IgD-negative memory B cell (primary cell): ENCODE results near the gene RUNX2. TPM values are rescaled to one million over a fixed set of nuclear protein-coding genes. Genes with fewer than 3 reads are reported as not detected.
"Not testable (repeated sequence)": the region's sequence is repeated elsewhere in the genome, so short reads cannot be mapped to it uniquely, and the experiment has no call there.

Experiments
- H3K27ac Mint-ChIP-seq, 3 donors: one replicate each; pipeline ENCODE4 v1.8.0; 2020 to 2022; ENCODE audit warnings: mild to moderate bottlenecking in 3 of 3, mixed read lengths in 3 of 3, moderate library complexity in 1 of 3
- H3K27me3 Mint-ChIP-seq: one replicate; pipeline ENCODE4 v1.8.0; 2021; ENCODE audit warnings: mixed read lengths
- H3K36me3 Mint-ChIP-seq: one replicate; pipeline ENCODE4 v1.8.0; 2020; ENCODE audit warnings: mild to moderate bottlenecking, mixed read lengths
- H3K4me1 Mint-ChIP-seq, 3 donors: one replicate each; pipeline ENCODE4 v1.8.0; 2020 to 2022; ENCODE audit warnings: mixed read lengths in 3 of 3, mild to moderate bottlenecking in 1 of 3
- H3K4me3 Mint-ChIP-seq, 4 donors: one replicate each; pipeline ENCODE4 v1.8.0; 2020 to 2022; ENCODE audit warnings: mild to moderate bottlenecking in 4 of 4, mixed read lengths in 4 of 4, moderate library complexity in 3 of 4
- H3K9me3 Mint-ChIP-seq, 3 donors: one replicate each; pipeline ENCODE4 v1.8.0; 2020 to 2021; ENCODE audit warnings: mixed read lengths in 3 of 3, mild to moderate bottlenecking in 1 of 3
- polyA plus RNA-seq: library from polyadenylated mRNA; unstranded; fragments of 300-500 nt; fragmentation: Illumina TruSeq; gene quantifications from one replicate; pipeline ENCODE4 v1.2.3, GENCODE V29; 2021

Gene RUNX2
- polyA plus RNA-seq, 1 donor from 2014 or later: 2.9 TPM

- no peaks in the 10 kb centered on the region for H3K36me3 Mint-ChIP-seq
- peaks cover 11 to 17% (median 14%) of the 10 kb centered on the region in 3 donors for H3K4me1 Mint-ChIP-seq
- no peak overlapping the region for H3K27ac Mint-ChIP-seq
- no peak overlapping the region for H3K4me3 Mint-ChIP-seq
- H3K9me3 Mint-ChIP-seq: no peaks in the 10 kb centered on the region
- H3K27me3 Mint-ChIP-seq: peaks cover 15% of the 10 kb centered on the region
Measured at GRCh38 chr6:45554591-45554990, 226.5 kb downstream of the RUNX2 start.

GRCh38 chr6:45555981-45556771 lies 228.0 kb downstream of the RUNX2 start:
- Mint-ChIP-seq H3K36me3 (no peaks in the 10 kb centered on the region), H3K27me3 (peaks cover 15% of the 10 kb centered on the region), H3K27ac (no peak overlapping the region), H3K4me1 (peaks cover 11 to 19% (median 14%) of the 10 kb centered on the region in 3 donors), H3K9me3 (no peaks in the 10 kb centered on the region), H3K4me3 (peak overlapping the region in 1 of 4 donors; percentile 47)

GRCh38 chr6:45556828-45557227 lies 228.7 kb downstream of the RUNX2 start:
- Mint-ChIP-seq H3K27ac (no peak overlapping the region), H3K36me3 (no peaks in the 10 kb centered on the region), H3K4me1 (peaks cover 11 to 19% (median 14%) of the 10 kb centered on the region in 3 donors), H3K27me3 (peaks cover 16% of the 10 kb centered on the region), H3K9me3 (no peaks in the 10 kb centered on the region), H3K4me3 (no peak overlapping the region)

- Mint-ChIP-seq H3K36me3 (no peaks in the 10 kb centered on the region), H3K9me3 (no peaks in the 10 kb centered on the region), H3K4me3 (no peak overlapping the region)
Measured at GRCh38 chr6:45557454-45557853, 229.3 kb downstream of the RUNX2 start.

GRCh38 chr6:45558858-45559257 lies 230.7 kb downstream of the RUNX2 start:
- H3K4me1 Mint-ChIP-seq: peaks cover 11 to 17% (median 13%) of the 10 kb centered on the region in 3 donors
- H3K27ac Mint-ChIP-seq: no peak overlapping the region
- H3K27me3 Mint-ChIP-seq: peaks cover 13% of the 10 kb centered on the region
- H3K4me3 Mint-ChIP-seq: peak overlapping the region in 2 of 4 donors; percentile 1 to 18
- no peaks in the 10 kb centered on the region for H3K36me3 Mint-ChIP-seq
- no peaks in the 10 kb centered on the region for H3K9me3 Mint-ChIP-seq

More at GRCh38 chr6:45557454-45557853, 229.3 kb downstream of the RUNX2 start:
- Mint-ChIP-seq H3K27ac (no peak overlapping the region), H3K27me3 (peaks cover 15% of the 10 kb centered on the region), H3K4me1 (peaks cover 11 to 19% (median 14%) of the 10 kb centered on the region in 3 donors)

- not testable (repeated sequence) for H3K36me3 Mint-ChIP-seq, H3K4me3 Mint-ChIP-seq, H3K9me3 Mint-ChIP-seq, H3K27ac Mint-ChIP-seq
- Mint-ChIP-seq H3K27me3 (peaks cover 14% of the 10 kb centered on the region), H3K4me1 (peaks cover 10 to 15% (median 11%) of the 10 kb centered on the region in 3 donors)
Measured at GRCh38 chr6:45560321-45560820, 232.2 kb downstream of the RUNX2 start.

- H3K4me3 Mint-ChIP-seq: no peak overlapping the region
- peaks cover 6 to 12% (median 7%) of the 10 kb centered on the region in 3 donors for H3K4me1 Mint-ChIP-seq
- no peak overlapping the region for H3K27ac Mint-ChIP-seq
- H3K27me3 Mint-ChIP-seq: peaks cover 12% of the 10 kb centered on the region
- H3K36me3 Mint-ChIP-seq: no peaks in the 10 kb centered on the region
- peaks cover 0 to 2% (median 0%) of the 10 kb centered on the region in 3 donors for H3K9me3 Mint-ChIP-seq
Measured at GRCh38 chr6:45562171-45562570, 234.0 kb downstream of the RUNX2 start.

- H3K27ac Mint-ChIP-seq: no peak overlapping the region
- peaks cover 12% of the 10 kb centered on the region for H3K27me3 Mint-ChIP-seq
- H3K9me3 Mint-ChIP-seq: peaks cover 0 to 2% (median 0%) of the 10 kb centered on the region in 3 donors
- no peak overlapping the region for H3K4me3 Mint-ChIP-seq
- no peaks in the 10 kb centered on the region for H3K36me3 Mint-ChIP-seq
- peaks cover 6 to 10% (median 7%) of the 10 kb centered on the region in 3 donors for H3K4me1 Mint-ChIP-seq
Measured at GRCh38 chr6:45563041-45563440, 234.9 kb downstream of the RUNX2 start.

- Mint-ChIP-seq H3K9me3 (peaks cover 0 to 2% (median 0%) of the 10 kb centered on the region in 3 donors), H3K36me3 (no peaks in the 10 kb centered on the region), H3K27me3 (peaks cover 9% of the 10 kb centered on the region), H3K27ac (no peak overlapping the region), H3K4me3 (no peak overlapping the region), H3K4me1 (peaks cover 4 to 7% (median 5%) of the 10 kb centered on the region in 3 donors)
Measured at GRCh38 chr6:45563844-45564243, 235.7 kb downstream of the RUNX2 start.

- H3K4me3 Mint-ChIP-seq: no peak overlapping the region
Measured at GRCh38 chr6:45566882-45567281, 238.8 kb downstream of the RUNX2 start.

GRCh38 chr6:45567879-45568278 lies 239.7 kb downstream of the RUNX2 start:
- no peak overlapping the region for H3K4me3 Mint-ChIP-seq
- peaks cover 2% of the 10 kb centered on the region for H3K27me3 Mint-ChIP-seq
- no peak overlapping the region for H3K27ac Mint-ChIP-seq
- no peaks in the 10 kb centered on the region for H3K36me3 Mint-ChIP-seq
- peaks cover under 1 to 4% (median 2%) of the 10 kb centered on the region in 3 donors for H3K4me1 Mint-ChIP-seq
- peaks cover 0 to 2% (median 0%) of the 10 kb centered on the region in 3 donors for H3K9me3 Mint-ChIP-seq

More at GRCh38 chr6:45566882-45567281, 238.8 kb downstream of the RUNX2 start:
- H3K9me3 Mint-ChIP-seq: peaks cover 0 to 2% (median 0%) of the 10 kb centered on the region in 3 donors
- no peaks in the 10 kb centered on the region for H3K36me3 Mint-ChIP-seq
- H3K27ac Mint-ChIP-seq: no peak overlapping the region
- no peaks in the 10 kb centered on the region for H3K4me1 Mint-ChIP-seq
- H3K27me3 Mint-ChIP-seq: peaks cover 2% of the 10 kb centered on the region

- Mint-ChIP-seq H3K4me1 (peaks cover 3 to 9% (median 4%) of the 10 kb centered on the region in 3 donors), H3K4me3 (no peak overlapping the region), H3K36me3 (peaks cover 1% of the 10 kb centered on the region), H3K9me3 (peaks cover 0 to 2% (median 0%) of the 10 kb centered on the region in 3 donors), H3K27ac (no peak overlapping the region), H3K27me3 (peaks cover 2% of the 10 kb centered on the region)
Measured at GRCh38 chr6:45568626-45569025, 240.5 kb downstream of the RUNX2 start.

GRCh38 chr6:45569210-45569945 lies 241.2 kb downstream of the RUNX2 start:
- Mint-ChIP-seq H3K27me3 (peaks cover 3% of the 10 kb centered on the region), H3K27ac (no peak overlapping the region), H3K4me1 (peaks cover 4 to 13% (median 6%) of the 10 kb centered on the region in 3 donors), H3K9me3 (peaks cover 0 to 2% (median 0%) of the 10 kb centered on the region in 3 donors), H3K4me3 (no peak overlapping the region), H3K36me3 (peaks cover 1% of the 10 kb centered on the region)

GRCh38 chr6:45571159-45571558 lies 243.0 kb downstream of the RUNX2 start:
- Mint-ChIP-seq H3K36me3 (peaks cover 1% of the 10 kb centered on the region), H3K4me1 (peaks cover 4 to 13% (median 6%) of the 10 kb centered on the region in 3 donors), H3K9me3 (no peaks in the 10 kb centered on the region), H3K27me3 (peaks cover 2% of the 10 kb centered on the region), H3K27ac (no peak overlapping the region), H3K4me3 (no peak overlapping the region)

- peaks cover 4 to 13% (median 6%) of the 10 kb centered on the region in 3 donors for H3K4me1 Mint-ChIP-seq
- H3K27ac Mint-ChIP-seq: no peak overlapping the region
Measured at GRCh38 chr6:45572833-45573232, 244.7 kb downstream of the RUNX2 start.

More at GRCh38 chr6:45572833-45573232, 244.7 kb downstream of the RUNX2 start:
- H3K9me3 Mint-ChIP-seq: no peaks in the 10 kb centered on the region
- peaks cover 1% of the 10 kb centered on the region for H3K36me3 Mint-ChIP-seq
- peaks cover 3% of the 10 kb centered on the region for H3K27me3 Mint-ChIP-seq
- no peak overlapping the region for H3K4me3 Mint-ChIP-seq
